DMS114 treated with DMSO at 0.1 percent for 48 hours (cell line): ENCODE data around the gene DEAF1.

Source experiments
- DNase-seq: peaks from one replicate; lab custom pipeline; 2025; ENCODE audit not compliant: unreplicated experiment; lab: John Stamatoyannopoulos, UW

The DEAF1 gene

GRCh38 chr11:597166-597725 is 97.8 kb downstream of the DEAF1 start:
- no peak for DNase-seq

GRCh38 chr11:596374-596773 is 98.6 kb downstream of the DEAF1 start:
- DNase-seq, result no peak

- no peak for DNase-seq
Measured at GRCh38 chr11:595400-595799, 99.6 kb downstream of the DEAF1 start.
